ENCODE measurements around the gene GAS5. TPM values are rescaled to one million over a fixed set of nuclear protein-coding genes. Genes with fewer than 3 reads are reported as not detected.
"Not testable (repeated sequence)": the region's sequence is repeated elsewhere in the genome, so short reads cannot be mapped to it uniquely, and the experiment has no call there.

The GAS5 gene
- total RNA-seq, 1 experiment from 2014 or later: 112 TPM

DNA sequence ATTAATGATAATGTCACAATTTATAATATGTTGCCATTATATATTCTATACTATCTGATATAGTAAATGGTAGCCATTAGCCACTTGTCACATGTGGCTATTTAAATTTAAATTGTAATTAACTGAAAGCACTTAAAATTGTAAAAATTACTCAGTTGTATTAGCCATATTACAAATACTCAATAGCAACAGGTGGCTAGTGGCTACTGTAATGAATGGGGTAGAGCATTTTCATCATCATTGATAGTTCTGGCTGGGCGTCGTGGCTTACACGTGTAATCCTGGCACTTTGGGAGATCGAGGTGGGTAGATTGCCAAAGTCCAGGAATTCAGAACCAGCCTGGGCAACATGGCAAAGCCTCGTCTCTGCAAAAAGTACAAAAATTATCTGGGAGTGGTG lies 16.9 kb upstream of the GAS5 start:
- DNase-seq: no peak
- Histone ChIP-seq H3K9me3 (ENCODE audit: low read length) (no peaks in the 10 kb centered on the region), H3K9me2 (replicated peaks; ENCODE audit: low read length) (no peaks in the 10 kb centered on the region), H3K4me1 (ENCODE audit: insufficient read depth, low read length) (no peaks in the 10 kb centered on the region), H3K27me3 (ENCODE audit: low read length) (no peaks in the 10 kb centered on the region), H3K27ac (ENCODE audit: low read length) (no peak overlapping the region), H3K36me3 (ENCODE audit: low read depth, low read length) (no peaks in the 10 kb centered on the region), H3K4me3 (ENCODE audit: low read length) (no peak overlapping the region), H2AFZ (ENCODE audit: low read length) (no peak overlapping the region), H3K9ac (ENCODE audit: low read length) (no peak overlapping the region), H3K4me2 (ENCODE audit: low read length) (no peak overlapping the region), H3F3A (ENCODE audit: low read length, unreplicated experiment) (no peaks in the 10 kb centered on the region), H3K79me2 (ENCODE audit: low read length) (no peaks in the 10 kb centered on the region), H4K20me1 (ENCODE audit: low read length) (no peaks in the 10 kb centered on the region)
- intact Hi-C loops (cut with micrococcal nuclease): no loop called here
- ChIA-PET CTCF (no interaction called here), POLR2A (ENCODE audit: unreplicated experiment) (no interaction called here)
- BruUV-seq (replicated peaks): no TSS peak
- ATAC-seq: no peak
- TF ChIP-seq EZH2phosphoT487 (IDR thresholded peaks at IDR 0.05; ENCODE audit: borderline replicate concordance, low read length) (no peak), EZH2 (IDR thresholded peaks at IDR 0.05; ENCODE audit: low read length, unreplicated experiment) (no peak)
- TF ChIP-seq, protein P1, sequence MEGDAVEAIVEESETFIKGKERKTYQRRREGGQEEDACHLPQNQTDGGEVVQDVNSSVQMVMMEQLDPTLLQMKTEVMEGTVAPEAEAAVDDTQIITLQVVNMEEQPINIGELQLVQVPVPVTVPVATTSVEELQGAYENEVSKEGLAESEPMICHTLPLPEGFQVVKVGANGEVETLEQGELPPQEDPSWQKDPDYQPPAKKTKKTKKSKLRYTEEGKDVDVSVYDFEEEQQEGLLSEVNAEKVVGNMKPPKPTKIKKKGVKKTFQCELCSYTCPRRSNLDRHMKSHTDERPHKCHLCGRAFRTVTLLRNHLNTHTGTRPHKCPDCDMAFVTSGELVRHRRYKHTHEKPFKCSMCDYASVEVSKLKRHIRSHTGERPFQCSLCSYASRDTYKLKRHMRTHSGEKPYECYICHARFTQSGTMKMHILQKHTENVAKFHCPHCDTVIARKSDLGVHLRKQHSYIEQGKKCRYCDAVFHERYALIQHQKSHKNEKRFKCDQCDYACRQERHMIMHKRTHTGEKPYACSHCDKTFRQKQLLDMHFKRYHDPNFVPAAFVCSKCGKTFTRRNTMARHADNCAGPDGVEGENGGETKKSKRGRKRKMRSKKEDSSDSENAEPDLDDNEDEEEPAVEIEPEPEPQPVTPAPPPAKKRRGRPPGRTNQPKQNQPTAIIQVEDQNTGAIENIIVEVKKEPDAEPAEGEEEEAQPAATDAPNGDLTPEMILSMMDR (conservative IDR thresholded peaks at IDR 0.05; ENCODE audit: low read depth, low read length): no peak

DNA sequence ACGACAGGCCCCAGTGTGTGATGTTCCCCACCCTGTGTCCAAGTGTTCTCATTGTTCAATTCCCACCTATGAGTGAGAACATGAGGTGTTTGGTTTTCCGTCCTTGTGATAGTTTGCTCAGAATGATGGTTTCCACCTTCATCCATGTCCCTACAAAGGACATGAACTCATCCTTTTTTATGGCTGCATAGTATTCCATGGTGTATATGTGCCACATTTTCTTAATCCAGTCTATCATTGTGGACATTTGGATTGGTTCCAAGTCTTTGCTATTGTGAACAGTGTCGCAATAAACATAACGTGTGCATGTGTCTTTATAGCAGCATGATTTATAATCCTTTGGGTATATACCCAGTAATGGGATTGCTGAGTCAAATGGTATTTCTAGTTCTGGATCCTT lies 13.3 kb upstream of the GAS5 start:
- H3K36me3 ChIP-seq (ENCODE audit: low read depth, low read length); H3K4me2 ChIP-seq (ENCODE audit: low read length); H2AFZ ChIP-seq (ENCODE audit: low read length); POLR2A ChIA-PET (ENCODE audit: unreplicated experiment); ATAC-seq; H3K79me2 ChIP-seq (ENCODE audit: low read length); H3K9ac ChIP-seq (ENCODE audit: low read length); DNase-seq; BruUV-seq (replicated peaks); H4K20me1 ChIP-seq (ENCODE audit: low read length); H3K4me1 ChIP-seq (ENCODE audit: insufficient read depth, low read length); H3K9me2 ChIP-seq (replicated peaks; ENCODE audit: low read length); H3K9me3 ChIP-seq (ENCODE audit: low read length); H3F3A ChIP-seq (ENCODE audit: low read length, unreplicated experiment); intact Hi-C loops (cut with micrococcal nuclease); CTCF ChIA-PET; H3K4me3 ChIP-seq (ENCODE audit: low read length); H3K27ac ChIP-seq (ENCODE audit: low read length); H3K27me3 ChIP-seq (ENCODE audit: low read length): not testable (repeated sequence)

DNA sequence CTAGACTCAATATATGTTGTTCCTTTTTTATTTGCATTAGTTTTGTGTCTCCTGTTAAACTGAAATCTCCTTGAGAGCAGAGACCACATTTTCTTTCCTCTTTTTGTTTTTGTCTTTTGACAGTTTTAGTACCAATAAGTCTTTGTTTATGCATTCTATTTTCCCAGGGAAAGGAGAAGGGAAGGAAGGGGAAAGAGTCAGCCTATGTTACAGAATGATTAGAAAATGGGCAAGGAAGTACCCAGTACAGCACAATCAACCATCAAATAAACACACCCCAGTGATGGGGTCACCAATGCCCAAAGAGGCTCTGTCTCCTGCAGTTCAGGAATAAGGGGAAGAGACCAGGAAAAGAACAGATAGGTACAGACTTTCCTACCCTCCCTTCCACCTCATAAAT lies 10.5 kb upstream of the GAS5 start:
- Histone ChIP-seq H3K4me1 (ENCODE audit: insufficient read depth, low read length) (no peaks in the 10 kb centered on the region), H3K9me3 (ENCODE audit: low read length) (no peaks in the 10 kb centered on the region), H3K9me2 (replicated peaks; ENCODE audit: low read length) (no peaks in the 10 kb centered on the region), H3K9ac (ENCODE audit: low read length) (no peak overlapping the region), H3K36me3 (ENCODE audit: low read depth, low read length) (no peaks in the 10 kb centered on the region), H3K27ac (ENCODE audit: low read length) (no peak overlapping the region), H3K4me3 (ENCODE audit: low read length) (no peak overlapping the region), H3K79me2 (ENCODE audit: low read length) (no peaks in the 10 kb centered on the region), H4K20me1 (ENCODE audit: low read length) (no peaks in the 10 kb centered on the region), H3K4me2 (ENCODE audit: low read length) (no peak overlapping the region), H3F3A (ENCODE audit: low read length, unreplicated experiment) (no peaks in the 10 kb centered on the region), H3K27me3 (ENCODE audit: low read length) (no peaks in the 10 kb centered on the region), H2AFZ (ENCODE audit: low read length) (no peak overlapping the region)
- intact Hi-C loops (cut with micrococcal nuclease): no loop called here
- TF ChIP-seq EZH2phosphoT487 (IDR thresholded peaks at IDR 0.05; ENCODE audit: borderline replicate concordance, low read length) (no peak), EZH2 (IDR thresholded peaks at IDR 0.05; ENCODE audit: low read length, unreplicated experiment) (no peak)
- TF ChIP-seq, protein P1 (conservative IDR thresholded peaks at IDR 0.05; ENCODE audit: low read depth, low read length): no peak
- ATAC-seq (no peak), DNase-seq (no peak)
- POLR2A ChIA-PET (ENCODE audit: unreplicated experiment): no interaction called here
- BruUV-seq (replicated peaks): no TSS peak
- CTCF ChIA-PET: no interaction called here

Measured in PC-3 (cell line).